OCI-LY7 (cell line): ENCODE data around the gene SARM1.

Experiments
- EZH2phosphoT487 ChIP-seq: fragments of 200-600 bp; sonication (generic); IDR thresholded peaks from 2 replicates; pipeline ENCODE4 v1.6.1; 2018; ENCODE audit warnings: low read depth, borderline replicate concordance, mild to moderate bottlenecking, mixed run types, antibody characterized with exemption, low read length, moderate library complexity, mixed read lengths
- TF ChIP-seq, protein P1 (sequence below): fragments of 200-600 bp; sonication (generic); conservative IDR thresholded peaks from 2 replicates; pipeline ENCODE4 v1.5.1; 2014; ENCODE audit warnings: mild to moderate bottlenecking, antibody characterized with exemption, low read length, moderate library complexity, mixed read lengths

DNA sequence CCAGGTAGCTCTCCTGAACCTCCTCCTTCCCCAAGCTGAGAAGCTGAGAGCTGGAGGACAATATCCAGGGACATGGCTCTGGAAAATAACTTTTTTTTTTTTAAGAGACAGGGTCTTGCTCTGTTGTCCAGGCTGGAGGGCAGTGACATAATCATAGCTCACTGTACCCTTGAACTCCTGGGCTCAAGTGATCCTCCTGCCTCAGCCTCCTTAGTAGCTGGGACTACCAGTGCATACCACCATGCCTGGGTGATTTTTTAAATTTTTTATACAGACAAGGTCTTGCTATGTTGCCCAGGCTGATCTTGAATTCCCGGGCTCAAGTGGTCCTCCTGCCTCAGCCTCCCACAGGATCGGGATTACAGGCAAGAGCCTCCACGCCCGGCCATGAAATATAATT is 28.3 kb downstream of the SARM1 start:
- TF ChIP-seq, protein P1, sequence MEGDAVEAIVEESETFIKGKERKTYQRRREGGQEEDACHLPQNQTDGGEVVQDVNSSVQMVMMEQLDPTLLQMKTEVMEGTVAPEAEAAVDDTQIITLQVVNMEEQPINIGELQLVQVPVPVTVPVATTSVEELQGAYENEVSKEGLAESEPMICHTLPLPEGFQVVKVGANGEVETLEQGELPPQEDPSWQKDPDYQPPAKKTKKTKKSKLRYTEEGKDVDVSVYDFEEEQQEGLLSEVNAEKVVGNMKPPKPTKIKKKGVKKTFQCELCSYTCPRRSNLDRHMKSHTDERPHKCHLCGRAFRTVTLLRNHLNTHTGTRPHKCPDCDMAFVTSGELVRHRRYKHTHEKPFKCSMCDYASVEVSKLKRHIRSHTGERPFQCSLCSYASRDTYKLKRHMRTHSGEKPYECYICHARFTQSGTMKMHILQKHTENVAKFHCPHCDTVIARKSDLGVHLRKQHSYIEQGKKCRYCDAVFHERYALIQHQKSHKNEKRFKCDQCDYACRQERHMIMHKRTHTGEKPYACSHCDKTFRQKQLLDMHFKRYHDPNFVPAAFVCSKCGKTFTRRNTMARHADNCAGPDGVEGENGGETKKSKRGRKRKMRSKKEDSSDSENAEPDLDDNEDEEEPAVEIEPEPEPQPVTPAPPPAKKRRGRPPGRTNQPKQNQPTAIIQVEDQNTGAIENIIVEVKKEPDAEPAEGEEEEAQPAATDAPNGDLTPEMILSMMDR: no peak
- no peak for TF ChIP-seq EZH2phosphoT487
